Mesenchymal stem cell (in vitro differentiated cells and primary cell): ENCODE measurements around the gene WDR18. TPM values are rescaled to one million over a fixed set of nuclear protein-coding genes. Genes with fewer than 3 reads are reported as not detected.
A peak's percentile ranks its signal among the peaks of the same experiment; 100 is the strongest.

Experiments
- DNase-seq: peaks from one replicate; pipeline ENCODE4 v3.0.0-alpha.2; 2013
- H2AFZ ChIP-seq: one replicate; pipeline ENCODE4 v1.6.1; 2013; ENCODE audit warnings: low read depth, mild to moderate bottlenecking, control low read depth, inconsistent platforms, low read length, moderate library complexity
- H2AK5ac ChIP-seq: 2 replicates; pipeline ENCODE4 v1.6.1; 2013; ENCODE audit warnings: low read length, moderate library complexity, mild to moderate bottlenecking, inconsistent platforms; ENCODE audit not compliant: severe bottlenecking
- H2BK120ac ChIP-seq: one replicate; pipeline ENCODE4 v1.6.1; 2013; ENCODE audit warnings: low read depth, mild to moderate bottlenecking, inconsistent platforms, low read length, moderate library complexity
- H2BK12ac ChIP-seq, 2 experiments: one replicate each; pipeline ENCODE4 v1.6.1; 2013; ENCODE audit warnings: inconsistent platforms in 2 of 2, low read length in 2 of 2, mild to moderate bottlenecking in 2 of 2, moderate library complexity in 2 of 2, control low read depth in 1 of 2
- H2BK15ac ChIP-seq: one replicate; pipeline ENCODE4 v1.6.1; 2013; ENCODE audit warnings: mild to moderate bottlenecking, low read depth, inconsistent platforms; ENCODE audit not compliant: poor library complexity, severe bottlenecking
- H2BK5ac ChIP-seq: 2 replicates; pipeline ENCODE4 v1.6.1; 2013; ENCODE audit warnings: low read depth, mild to moderate bottlenecking, low read length, control low read depth, inconsistent platforms; ENCODE audit not compliant: poor library complexity, severe bottlenecking
- H3K14ac ChIP-seq, 2 experiments: one replicate each; pipeline ENCODE4 v1.6.1; 2013; ENCODE audit warnings: inconsistent platforms in 2 of 2, low read length in 2 of 2, control low read depth in 1 of 2, mild to moderate bottlenecking in 1 of 2, moderate library complexity in 1 of 2
- H3K18ac ChIP-seq, 2 experiments: one replicate each; pipeline ENCODE4 v1.6.1; 2013; ENCODE audit warnings: inconsistent platforms in 2 of 2, low read length in 2 of 2, control low read depth in 1 of 2, low read depth in 1 of 2, mild to moderate bottlenecking in 1 of 2
- H3K23ac ChIP-seq, 2 experiments: one replicate each; pipeline ENCODE4 v1.6.1; 2013; ENCODE audit warnings: inconsistent platforms in 2 of 2, low read length in 2 of 2, mild to moderate bottlenecking in 2 of 2, moderate library complexity in 2 of 2, control low read depth in 1 of 2
- H3K27ac ChIP-seq: 2 replicates; pipeline ENCODE4 v1.5.1; 2013; ENCODE audit warnings: mild to moderate bottlenecking, moderate library complexity, low read length, control low read depth, inconsistent platforms; ENCODE audit not compliant: poor library complexity, severe bottlenecking
- H3K27me3 ChIP-seq, 2 experiments: 2 replicates each; pipeline versions ENCODE4 v1.6.1 to v1.7.0; 2013; ENCODE audit warnings: low read length in 2 of 2, mild to moderate bottlenecking in 2 of 2, moderate library complexity in 2 of 2, control low read depth in 1 of 2, inconsistent platforms in 1 of 2; ENCODE audit not compliant: control insufficient read depth in 1 of 2, insufficient read depth in 1 of 2
- H3K36me3 ChIP-seq, 2 experiments: 2 replicates each; pipeline versions ENCODE4 v1.6.1 to v1.7.0; 2013; ENCODE audit warnings: low read length in 2 of 2, control low read depth in 1 of 2, inconsistent platforms in 1 of 2, low read depth in 1 of 2, mild to moderate bottlenecking in 1 of 2; ENCODE audit not compliant: insufficient read depth in 2 of 2, control insufficient read depth in 1 of 2
- H3K4ac ChIP-seq, 2 experiments: one replicate each; pipeline ENCODE4 v1.6.1; 2013; ENCODE audit warnings: inconsistent platforms in 2 of 2, low read length in 2 of 2, mild to moderate bottlenecking in 2 of 2, moderate library complexity in 2 of 2, control low read depth in 1 of 2, low read depth in 1 of 2
- H3K4me1 ChIP-seq: 2 replicates; pipeline ENCODE4 v1.6.1; 2013; ENCODE audit warnings: low read depth, low read length, control low read depth; ENCODE audit not compliant: control insufficient read depth, insufficient read depth
- H3K4me2 ChIP-seq: 2 replicates; pipeline ENCODE4 v1.6.1; 2013; ENCODE audit warnings: low read length, mild to moderate bottlenecking, inconsistent platforms; ENCODE audit not compliant: poor library complexity, severe bottlenecking
- H3K4me3 ChIP-seq, 2 experiments: 2 replicates each; pipeline versions ENCODE4 v1.5.1 to v1.7.0; 2013; ENCODE audit warnings: low read length in 2 of 2, mild to moderate bottlenecking in 2 of 2, control low read depth in 1 of 2, low read depth in 1 of 2; ENCODE audit not compliant: insufficient read depth in 1 of 2
- H3K79me1 ChIP-seq: replicated peaks from 2 replicates; pipeline ENCODE4 v1.6.1; 2013; ENCODE audit warnings: mild to moderate bottlenecking, control low read depth, low read length, inconsistent platforms; ENCODE audit not compliant: poor library complexity, severe bottlenecking
- H3K9ac ChIP-seq: 2 replicates; pipeline ENCODE4 v1.7.0; 2013; ENCODE audit warnings: mild to moderate bottlenecking, low read length, moderate library complexity
- H3K9me3 ChIP-seq: 2 replicates; pipeline ENCODE4 v1.7.0; 2013; ENCODE audit warnings: mild to moderate bottlenecking, low read length; ENCODE audit not compliant: control insufficient read depth
- H4K8ac ChIP-seq: one replicate; pipeline ENCODE4 v1.6.1; 2013; ENCODE audit warnings: inconsistent platforms, mild to moderate bottlenecking, low read length, moderate library complexity
- H4K91ac ChIP-seq: one replicate; pipeline ENCODE4 v1.6.1; 2013; ENCODE audit warnings: mild to moderate bottlenecking, low read length, inconsistent platforms
- WGBS: methylation state at CpG from one replicate; pipeline ENCODE4 v1.1.7; 2013; ENCODE audit warnings: mixed read lengths; 5-methylcytosine and 5-hydroxymethylcytosine counted together
- polyA plus RNA-seq, 2 experiments: library from polyadenylated mRNA; stranded (reverse); fragments of 200-250 nt; gene quantifications; one replicate each; pipeline ENCODE4 v1.2.3, GENCODE V29; 2013

Gene WDR18
- 25.0 TPM for polyA plus RNA-seq (2013, experiment 1 of 2)
- 25.1 TPM for polyA plus RNA-seq (2013, experiment 2 of 2)

GRCh38 chr19:984165-984967 is at the start of gene WDR18:
Gene WDR18, plus strand, starts transcription at chr19:984345. Its CDS starts 9 bp downstream, at chr19:984354.
- H3K18ac ChIP-seq, result peak within 1 kb of the TSS; percentile 99
- no peaks in the 10 kb centered on the region for H3K27me3 ChIP-seq
- peak; percentile 88 for DNase-seq
- H4K8ac ChIP-seq, result peak within 1 kb of the TSS; percentile 98
- peak within 1 kb of the TSS; percentile 62 for H2BK120ac ChIP-seq
- H3K27ac ChIP-seq, result peak within 1 kb of the TSS; percentile 30
- peak within 1 kb of the TSS; percentile 95 to 100 for H3K4me3 ChIP-seq
- H3K4me2 ChIP-seq, result peak within 1 kb of the TSS; percentile 96
- H3K4me1 ChIP-seq, result peaks cover 45% of the 10 kb centered on the region
- peak within 1 kb of the TSS; percentile 59 for H2AK5ac ChIP-seq
- peaks cover 20 to 37% of the 10 kb centered on the region in 2 experiments for H3K36me3 ChIP-seq
- H2BK15ac ChIP-seq, result peak within 1 kb of the TSS; percentile 75
- H2BK12ac ChIP-seq, result peak within 1 kb of the TSS; percentile 40 to 69
- H3K9me3 ChIP-seq, result no peaks in the 10 kb centered on the region
- H2BK5ac ChIP-seq, result peak within 1 kb of the TSS; percentile 66
- peak within 1 kb of the TSS; percentile 86 to 96 for H3K4ac ChIP-seq
- H3K79me1 ChIP-seq, result peaks cover 9% of the 10 kb centered on the region
- H2AFZ ChIP-seq, result peak within 1 kb of the TSS; percentile 80
- peak within 1 kb of the TSS; percentile 96 for H4K91ac ChIP-seq
- WGBS, result 1% methylated on average over 75 of the region's 78 CpGs
- peak within 1 kb of the TSS; percentile 53 to 61 for H3K23ac ChIP-seq
- H3K14ac ChIP-seq, result peak within 1 kb of the TSS in 1 of 2 experiments; percentile 97
- H3K9ac ChIP-seq, result peak within 1 kb of the TSS; percentile 96

GRCh38 chr19:934865-935479 is 49.2 kb upstream of the WDR18 start:
- 93% methylated on average over 31 of the region's 31 CpGs for WGBS
- peak overlapping the region; percentile 7 to 36 for H3K4ac ChIP-seq
- H2BK15ac ChIP-seq, result no peak overlapping the region
- no peak overlapping the region for H3K14ac ChIP-seq
- peaks cover 39 to 87% of the 10 kb centered on the region in 2 experiments for H3K36me3 ChIP-seq
- peak overlapping the region; percentile 8 for H4K91ac ChIP-seq
- H3K9ac ChIP-seq, result no peak overlapping the region
- H2BK12ac ChIP-seq, result peak overlapping the region in 1 of 2 experiments; percentile 89
- peak overlapping the region; percentile 99 for H3K27ac ChIP-seq
- DNase-seq, result no peak
- H3K27me3 ChIP-seq, result no peaks in the 10 kb centered on the region
- peak overlapping the region; percentile 67 to 93 for H3K18ac ChIP-seq
- peaks cover 52% of the 10 kb centered on the region for H3K4me1 ChIP-seq
- H3K79me1 ChIP-seq, result no peaks in the 10 kb centered on the region
- peak overlapping the region in 1 of 2 experiments; percentile 14 for H3K23ac ChIP-seq
- H3K4me3 ChIP-seq, result no peak overlapping the region
- H2BK5ac ChIP-seq, result peak overlapping the region; percentile 91
- H3K9me3 ChIP-seq, result no peaks in the 10 kb centered on the region
- H2AK5ac ChIP-seq, result peak overlapping the region; percentile 76
- H4K8ac ChIP-seq, result no peak overlapping the region
- H2BK120ac ChIP-seq, result no peak overlapping the region
- no peak overlapping the region for H2AFZ ChIP-seq
- no peak overlapping the region for H3K4me2 ChIP-seq

GRCh38 chr19:936175-936546 is 48.0 kb upstream of the WDR18 start:
- Histone ChIP-seq H4K91ac (no peak overlapping the region), H2BK5ac (no peak overlapping the region), H2AFZ (no peak overlapping the region), H3K9me3 (no peaks in the 10 kb centered on the region), H3K23ac (no peak overlapping the region), H3K27ac (no peak overlapping the region), H3K18ac (no peak overlapping the region), H2BK120ac (no peak overlapping the region), H3K79me1 (no peaks in the 10 kb centered on the region), H3K9ac (no peak overlapping the region), H3K4me1 (peaks cover 60% of the 10 kb centered on the region), H3K36me3 (peaks cover 32 to 89% of the 10 kb centered on the region in 2 experiments), H4K8ac (no peak overlapping the region), H3K27me3 (no peaks in the 10 kb centered on the region), H3K4me2 (no peak overlapping the region), H2BK12ac (no peak overlapping the region), H3K4ac (no peak overlapping the region), H2AK5ac (no peak overlapping the region), H3K14ac (no peak overlapping the region), H2BK15ac (no peak overlapping the region), H3K4me3 (no peak overlapping the region)
- 92% methylated on average over 10 of the region's 10 CpGs for WGBS
- DNase-seq, result no peak

GRCh38 chr19:937259-937694 is 46.9 kb upstream of the WDR18 start:
- Histone ChIP-seq H2BK12ac (no peak overlapping the region), H2BK15ac (no peak overlapping the region), H3K27me3 (no peaks in the 10 kb centered on the region), H3K9me3 (no peaks in the 10 kb centered on the region), H3K36me3 (peaks cover 28 to 89% of the 10 kb centered on the region in 2 experiments), H3K79me1 (no peaks in the 10 kb centered on the region), H4K8ac (no peak overlapping the region), H3K9ac (no peak overlapping the region), H2AFZ (no peak overlapping the region), H2BK5ac (no peak overlapping the region), H3K4ac (no peak overlapping the region), H3K18ac (no peak overlapping the region), H2BK120ac (no peak overlapping the region), H2AK5ac (no peak overlapping the region), H3K23ac (no peak overlapping the region), H3K27ac (no peak overlapping the region), H3K4me2 (no peak overlapping the region), H3K4me1 (peaks cover 61% of the 10 kb centered on the region), H4K91ac (peak overlapping the region; percentile 23), H3K14ac (no peak overlapping the region), H3K4me3 (no peak overlapping the region)
- 87% methylated on average over 14 of the region's 16 CpGs for WGBS
- no peak for DNase-seq
